SK-N-SH (cell line): ENCODE data around the gene SSBP1.

Experiments used
- CTCF ChIP-seq: fragments of 200-600 bp; sonication (generic); IDR thresholded peaks from 2 replicates; pipeline ENCODE4 v1.6.1; 2017; ENCODE audit warnings: antibody characterized with exemption, mild to moderate bottlenecking, moderate library complexity
- ELF1 ChIP-seq: IDR thresholded peaks from 2 replicates; pipeline ENCODE4 v1.4.0; 2012
- GABPA ChIP-seq: IDR thresholded peaks from 2 replicates; pipeline ENCODE4 v1.4.0; 2012; ENCODE audit warnings: low read depth, mild to moderate bottlenecking
- MAX ChIP-seq: IDR thresholded peaks from 2 replicates; pipeline ENCODE4 v1.4.0; 2012; ENCODE audit warnings: low read depth
- MXI1 ChIP-seq: IDR thresholded peaks from 2 replicates; pipeline ENCODE4 v1.6.1; 2012; ENCODE audit warnings: mild to moderate bottlenecking, low read depth, low read length, improper control_type of control experiment
- NRF1 ChIP-seq: IDR thresholded peaks from 2 replicates; pipeline ENCODE4 v1.6.1; 2012; ENCODE audit warnings: low read depth, mild to moderate bottlenecking, low read length
- PBX3 ChIP-seq: IDR thresholded peaks from 2 replicates; pipeline ENCODE4; 2012
- RCOR1 ChIP-seq: fragments of 150-350 bp; IDR thresholded peaks from 2 replicates; pipeline ENCODE4 v1.6.1; 2017; ENCODE audit warnings: antibody characterized with exemption, low read length
- REST ChIP-seq: IDR thresholded peaks from 2 replicates; pipeline ENCODE4 v1.6.1; 2012; ENCODE audit warnings: mild to moderate bottlenecking, low read depth, low read length, moderate library complexity
- RFX5 ChIP-seq: IDR thresholded peaks from 2 replicates; pipeline ENCODE4 v1.6.1; 2012; ENCODE audit warnings: mild to moderate bottlenecking, improper control_type of control experiment, low read length
- YY1 ChIP-seq: IDR thresholded peaks from 2 replicates; pipeline ENCODE4 v1.4.0; 2012; ENCODE audit warnings: low read depth, mild to moderate bottlenecking

- no peak for TF ChIP-seq CTCF
- TF ChIP-seq PBX3: no peak
- peak; percentile 26; the same call in 1 of the 2 replicates for TF ChIP-seq NRF1
- no peak for TF ChIP-seq RFX5
- TF ChIP-seq MXI1: peak; percentile 75; the same call in 1 of the 2 replicates
- no peak for TF ChIP-seq GABPA
- TF ChIP-seq REST: no peak
- TF ChIP-seq YY1: no peak
- TF ChIP-seq ELF1: no peak
- TF ChIP-seq RCOR1: no peak
- TF ChIP-seq MAX: peak; percentile 64; the same call in 1 of the 2 replicates
Measured at GRCh38 chr7:141701489-141702046, 36.6 kb upstream of the SSBP1 start.
